Lung (tissue), 12 donors: ENCODE measurements around the gene KMT2D. TPM values are rescaled to one million over a fixed set of nuclear protein-coding genes. Genes with fewer than 3 reads are reported as not detected.

Experiments used
- ATAC-seq: fragments of 200-7000 bp; cut with Tn5 transposase; one replicate; pipeline ENCODE4 v1.9.1; 2020; ENCODE audit warnings: moderate number of reproducible peaks; ENCODE audit not compliant: insufficient read depth, low FRiP score
- DNase-seq, 3 donors: peaks; one replicate each; pipeline ENCODE4 v3.0.0-alpha.2; 2013 to 2017
- H3K27ac ChIP-seq, 2 donors: one replicate each; pipeline ENCODE4 v1.5.1; 2013; ENCODE audit warnings: mild to moderate bottlenecking in 2 of 2, moderate library complexity in 2 of 2, control low read depth in 1 of 2, inconsistent platforms in 1 of 2, low read depth in 1 of 2, low read length in 1 of 2
- H3K27me3 ChIP-seq, 3 donors: one replicate each; pipeline ENCODE4 v1.5.1; 2013; ENCODE audit warnings: low read length in 2 of 3; ENCODE audit not compliant: control insufficient read depth in 3 of 3, insufficient read depth in 3 of 3
- H3K36me3 ChIP-seq, 4 donors: one replicate each; pipeline ENCODE4 v1.5.1; 2013; ENCODE audit warnings: low read length in 4 of 4, mild to moderate bottlenecking in 1 of 4, moderate library complexity in 1 of 4; ENCODE audit not compliant: control insufficient read depth in 4 of 4, insufficient read depth in 4 of 4
- H3K4me1 ChIP-seq, 5 donors: one replicate each; pipeline ENCODE4 v1.5.1; 2013; ENCODE audit warnings: low read length in 5 of 5, mild to moderate bottlenecking in 2 of 5, moderate library complexity in 1 of 5; ENCODE audit not compliant: control insufficient read depth in 5 of 5, insufficient read depth in 5 of 5
- H3K4me3 ChIP-seq: one replicate; pipeline ENCODE4 v1.5.1; 2013; ENCODE audit warnings: mild to moderate bottlenecking, control low read depth, moderate library complexity
- H3K9ac ChIP-seq, 2 donors: one replicate each; pipeline ENCODE4 v1.5.1; 2013; ENCODE audit warnings: low read length in 2 of 2, control low read depth in 1 of 2; ENCODE audit not compliant: insufficient read depth in 1 of 2
- H3K9me3 ChIP-seq, 4 donors: one replicate each; pipeline ENCODE4 v1.5.1; 2013; ENCODE audit warnings: low read length in 3 of 4, mild to moderate bottlenecking in 1 of 4, moderate library complexity in 1 of 4; ENCODE audit not compliant: control insufficient read depth in 4 of 4, insufficient read depth in 3 of 4
- WGBS, 2 donors: extraction: QIAGEN DNeasy Blood & Tissue Kit; methylation state at CpG; one replicate each; pipeline ENCODE4 v1.1.7; 2013; 5-methylcytosine and 5-hydroxymethylcytosine counted together
- polyA plus RNA-seq, 2 donors: library from polyadenylated mRNA; stranded (reverse); fragments of 200-250 nt; gene quantifications; one replicate each; pipeline ENCODE4 v1.2.1, GENCODE V29; 2013
- total RNA-seq, 2 donors: library from RNA; depleted of rRNA in 1 of 2; stranded (reverse); fragments of >200 nt in 1 of 2; gene quantifications; one replicate each; pipeline ENCODE4 v1.2.1, GENCODE V29; 2014 to 2021
- TF ChIP-seq, protein P1 (sequence below): IDR thresholded peaks from 2 replicates; pipeline ENCODE4 v1.5.1; 2012; ENCODE audit warnings: mild to moderate bottlenecking; ENCODE audit errors: control extremely low read depth, extremely low read depth
- donor health status: control.
- donor health status: control.
- donor health status: Bipolar disorder and iron deficiency.
- donor health status: healthy.
- donor health status: DM: yes; HTN: yes; CAD: no.

KMT2D gene
- total and polyA plus RNA-seq, 4 donors = 27.6 to 115 (median 49.2) TPM

DNA sequence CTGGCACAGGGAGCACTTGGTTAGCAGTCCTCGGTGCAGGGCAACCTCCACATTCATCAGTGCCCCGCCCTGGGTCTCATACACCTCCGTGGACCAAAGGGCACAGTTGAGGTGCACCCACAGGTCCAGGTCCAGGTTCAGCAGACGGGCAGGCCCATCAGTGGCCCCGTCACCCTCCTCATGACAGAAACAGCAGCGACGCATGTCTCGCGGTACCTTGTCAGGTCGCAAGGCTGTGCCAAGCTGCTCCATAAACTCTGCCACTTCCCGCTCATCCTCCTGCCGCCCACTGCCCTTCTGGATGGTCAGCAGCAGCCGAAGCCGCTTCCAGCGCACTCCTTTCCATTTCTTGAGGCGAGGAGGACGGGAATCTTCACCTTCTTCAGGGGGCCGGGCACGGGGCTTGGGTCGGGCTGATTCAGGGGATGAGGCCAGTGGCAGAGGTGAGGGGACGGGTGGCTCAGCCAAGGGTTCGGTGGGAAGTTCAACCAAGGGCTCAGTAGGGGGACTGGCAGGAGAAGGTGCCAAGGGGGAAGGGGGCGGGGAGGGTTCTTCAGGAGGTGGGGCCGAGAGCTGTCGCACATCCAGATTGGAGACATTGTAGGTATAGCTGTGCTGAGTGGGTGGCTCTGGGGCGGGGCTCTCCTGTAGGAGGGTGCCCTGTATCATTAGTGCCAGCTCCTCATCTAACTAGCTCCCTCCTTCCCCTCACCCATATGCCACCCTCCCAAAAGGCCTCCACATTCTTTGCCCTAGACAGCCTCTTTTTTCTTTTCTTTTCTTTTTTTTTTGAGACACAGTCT, 33.7 kb downstream of the KMT2D start:
- Histone ChIP-seq H3K4me1 (no peaks in the 10 kb centered on the region), H3K9ac (no peak overlapping the region), H3K27ac (no peak overlapping the region), H3K27me3 (no peaks in the 10 kb centered on the region), H3K36me3 (peaks cover 28 to 77% (median 61%) of the 10 kb centered on the region in 4 donors), H3K9me3 (peaks cover 0 to 2% (median 0%) of the 10 kb centered on the region in 4 donors), H3K4me3 (no peak overlapping the region)
- WGBS, 2 donors = 95 to 97% methylated on average over 26 of the region's 26 CpGs
- ATAC-seq (no peak), DNase-seq (no peak)
- TF ChIP-seq, protein P1, sequence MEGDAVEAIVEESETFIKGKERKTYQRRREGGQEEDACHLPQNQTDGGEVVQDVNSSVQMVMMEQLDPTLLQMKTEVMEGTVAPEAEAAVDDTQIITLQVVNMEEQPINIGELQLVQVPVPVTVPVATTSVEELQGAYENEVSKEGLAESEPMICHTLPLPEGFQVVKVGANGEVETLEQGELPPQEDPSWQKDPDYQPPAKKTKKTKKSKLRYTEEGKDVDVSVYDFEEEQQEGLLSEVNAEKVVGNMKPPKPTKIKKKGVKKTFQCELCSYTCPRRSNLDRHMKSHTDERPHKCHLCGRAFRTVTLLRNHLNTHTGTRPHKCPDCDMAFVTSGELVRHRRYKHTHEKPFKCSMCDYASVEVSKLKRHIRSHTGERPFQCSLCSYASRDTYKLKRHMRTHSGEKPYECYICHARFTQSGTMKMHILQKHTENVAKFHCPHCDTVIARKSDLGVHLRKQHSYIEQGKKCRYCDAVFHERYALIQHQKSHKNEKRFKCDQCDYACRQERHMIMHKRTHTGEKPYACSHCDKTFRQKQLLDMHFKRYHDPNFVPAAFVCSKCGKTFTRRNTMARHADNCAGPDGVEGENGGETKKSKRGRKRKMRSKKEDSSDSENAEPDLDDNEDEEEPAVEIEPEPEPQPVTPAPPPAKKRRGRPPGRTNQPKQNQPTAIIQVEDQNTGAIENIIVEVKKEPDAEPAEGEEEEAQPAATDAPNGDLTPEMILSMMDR = no peak

DNA sequence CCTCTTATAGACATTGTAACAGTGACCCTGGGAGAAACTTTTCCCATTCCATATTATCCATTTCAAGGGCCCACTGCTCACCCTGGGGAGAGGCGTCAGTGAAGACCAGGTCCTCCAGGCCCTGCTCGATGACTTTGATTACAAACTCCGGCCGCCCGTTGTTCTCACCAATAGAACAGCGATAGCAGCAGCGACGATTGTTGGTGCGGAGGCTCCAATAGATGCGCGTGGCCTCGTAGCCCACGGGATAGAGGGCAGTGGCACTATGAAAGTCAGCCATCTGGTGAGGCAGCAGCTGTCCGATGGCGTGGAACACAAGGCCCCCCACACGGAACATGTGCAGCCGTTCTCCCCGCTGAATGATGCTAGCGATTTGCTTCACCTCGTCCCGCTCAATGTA, 34.5 kb downstream of the KMT2D start:
- Histone ChIP-seq H3K9me3 (peaks cover 0 to 2% (median 0%) of the 10 kb centered on the region in 4 donors), H3K27ac (no peak overlapping the region), H3K4me3 (no peak overlapping the region), H3K36me3 (peaks cover 33 to 76% (median 59%) of the 10 kb centered on the region in 4 donors), H3K9ac (no peak overlapping the region), H3K27me3 (no peaks in the 10 kb centered on the region), H3K4me1 (no peaks in the 10 kb centered on the region)
- ATAC-seq = no peak
- DNase-seq = no peak
- TF ChIP-seq, protein P1 = no peak
- 95 to 98% methylated on average over 21 of the region's 21 CpGs for WGBS, 2 donors

DNA sequence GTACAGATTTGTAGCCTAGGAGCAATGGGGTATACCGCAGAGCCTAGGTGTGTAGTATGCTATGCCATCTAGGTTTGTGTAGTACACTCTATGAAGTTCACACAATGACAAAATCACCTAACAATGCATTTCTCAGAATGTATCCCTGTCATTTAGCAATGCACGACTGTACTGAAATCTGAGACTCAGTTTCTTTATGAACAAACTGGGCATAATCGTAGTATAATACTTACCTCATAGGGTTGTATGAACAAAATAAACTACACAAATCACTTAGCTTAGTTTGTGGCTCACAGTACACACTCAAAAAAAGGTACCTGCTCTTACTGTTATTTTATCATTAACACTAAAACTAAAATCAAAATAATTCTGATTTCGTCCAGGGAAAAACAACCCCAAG, 35.1 kb downstream of the KMT2D start:
- Histone ChIP-seq H3K4me3 (no peak overlapping the region), H3K27me3 (no peaks in the 10 kb centered on the region), H3K27ac (no peak overlapping the region), H3K9me3 (peaks cover 0 to 2% (median 0%) of the 10 kb centered on the region in 4 donors), H3K4me1 (no peaks in the 10 kb centered on the region), H3K36me3 (peaks cover 38 to 73% (median 54%) of the 10 kb centered on the region in 4 donors), H3K9ac (no peak overlapping the region)
- ATAC-seq (no peak), DNase-seq (no peak)
- TF ChIP-seq, protein P1 = no peak
- WGBS, 2 donors = 93 to 98% methylated on average over 4 of the region's 4 CpGs
